AG10803 (cell line): ENCODE data around the gene GRM3.

ENCODE experiments used
- DNase-seq: peaks from one replicate; pipeline ENCODE4 v3.0.0; 2010; ENCODE audit warnings: low read depth
- H3K4me3 ChIP-seq: 2 replicates; pipeline ENCODE4 v1.5.1; 2011; ENCODE audit warnings: mild to moderate bottlenecking, low read length, control low read depth
- CTCF ChIP-seq: conservative IDR thresholded peaks from 2 replicates; pipeline ENCODE4 v1.5.1; 2011; ENCODE audit warnings: mild to moderate bottlenecking, low read length, control low read depth, inconsistent platforms

Gene GRM3

DNA sequence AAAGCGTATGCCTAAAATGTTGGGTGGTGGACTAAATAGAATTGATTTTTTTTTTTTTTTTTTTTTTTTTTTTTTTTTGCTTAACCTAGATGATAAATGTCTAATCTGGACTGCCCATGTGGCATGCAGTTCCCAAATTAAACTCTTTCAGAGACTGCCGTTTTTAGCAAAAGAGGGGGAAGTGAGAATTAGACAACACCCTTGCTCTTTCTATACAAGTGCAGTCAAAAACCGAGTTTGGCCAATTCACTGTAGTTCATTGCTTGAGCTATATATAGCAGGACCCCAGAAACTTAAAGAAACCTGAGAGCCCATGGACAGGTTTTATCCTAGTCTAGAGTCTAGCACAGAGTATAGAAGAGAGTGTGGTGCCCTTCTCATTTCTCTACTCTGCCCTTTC lies 141.9 kb downstream of the GRM3 start:
- DNase-seq, result no peak
- H3K4me3 ChIP-seq, result no peak overlapping the region
- TF ChIP-seq CTCF, result no peak

GRCh38 chr7:86786376-86786775 lies 142.7 kb downstream of the GRM3 start:
- no peak for DNase-seq
- H3K4me3 ChIP-seq, result no peak overlapping the region
- no peak for TF ChIP-seq CTCF

DNA sequence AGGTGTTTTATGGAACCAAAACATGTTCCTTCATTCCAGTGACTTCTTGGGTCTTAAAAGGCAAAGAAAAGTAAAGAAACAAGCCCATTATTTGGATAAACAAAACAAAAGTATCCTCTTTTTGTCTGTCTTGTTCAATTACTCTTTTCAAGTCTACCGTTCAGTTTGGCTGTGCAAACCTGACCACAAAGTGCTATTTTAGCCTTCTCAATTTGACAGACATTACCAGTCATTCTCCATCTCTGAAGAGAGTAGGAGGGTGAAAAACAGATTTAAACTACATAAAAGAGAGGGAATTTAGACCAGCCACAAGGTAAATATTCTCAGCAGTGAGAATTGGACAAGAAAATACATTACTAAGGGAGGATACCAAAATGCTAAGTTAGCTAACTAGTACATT lies 145.2 kb downstream of the GRM3 start:
- no peak for DNase-seq
- no peak overlapping the region for H3K4me3 ChIP-seq
- TF ChIP-seq CTCF, result no peak

GRCh38 chr7:86790383-86790782 lies 146.7 kb downstream of the GRM3 start:
- no peak for DNase-seq
- no peak for TF ChIP-seq CTCF
- H3K4me3 ChIP-seq, result no peak overlapping the region

GRCh38 chr7:86792260-86792659 lies 148.6 kb downstream of the GRM3 start:
- DNase-seq, result no peak
- TF ChIP-seq CTCF, result no peak
- H3K4me3 ChIP-seq, result no peak overlapping the region

GRCh38 chr7:86793136-86793535 lies 149.4 kb downstream of the GRM3 start:
- H3K4me3 ChIP-seq, result no peak overlapping the region
- DNase-seq, result no peak
- no peak for TF ChIP-seq CTCF

DNA sequence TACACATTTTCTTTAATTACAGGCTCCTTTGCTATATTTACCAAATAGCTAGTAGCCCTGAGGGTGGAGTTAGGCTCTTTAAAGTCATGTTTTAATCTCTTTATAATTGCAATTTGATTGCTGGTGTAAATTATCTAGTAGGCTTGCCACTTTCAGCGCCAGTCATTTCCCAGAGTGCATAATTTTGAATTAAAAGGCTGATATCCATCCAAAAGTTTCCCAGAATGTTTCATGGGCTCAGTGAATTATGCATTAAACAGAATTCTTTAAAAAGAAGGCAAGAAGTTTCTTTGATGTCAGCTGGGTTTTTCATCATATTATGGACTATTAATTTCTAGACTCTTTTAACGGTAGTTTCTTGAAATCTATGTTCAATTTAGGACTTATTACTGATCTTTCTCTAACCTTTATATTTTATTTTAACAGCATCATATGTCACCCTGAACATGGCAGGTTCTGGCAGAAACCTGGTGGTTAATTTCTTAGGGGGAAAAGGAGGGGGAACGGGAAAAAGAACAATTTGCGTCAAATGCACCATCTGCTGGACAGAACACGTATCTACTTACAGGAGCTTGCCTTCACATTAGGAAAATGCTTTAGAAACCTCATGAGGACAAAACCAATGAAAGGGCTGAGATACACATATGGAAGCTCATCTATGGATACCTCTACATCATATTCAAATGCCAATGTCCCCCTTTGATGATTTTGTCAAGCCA lies 171.1 kb downstream of the GRM3 start:
- DNase-seq, result peak; percentile 3
- H3K4me3 ChIP-seq, result no peak overlapping the region
- TF ChIP-seq CTCF, result peak; percentile 38
